Endothelial cell of hepatic sinusoid (primary cell): ENCODE results near the gene SLC20A1.

ENCODE experiments used
- in situ Hi-C: cut with HindIII; loops from 2 replicates; pipeline ENCODE4 v1.10.0; 2017; ENCODE audit warnings: low sequenced_read_pairs

SLC20A1 gene

DNA sequence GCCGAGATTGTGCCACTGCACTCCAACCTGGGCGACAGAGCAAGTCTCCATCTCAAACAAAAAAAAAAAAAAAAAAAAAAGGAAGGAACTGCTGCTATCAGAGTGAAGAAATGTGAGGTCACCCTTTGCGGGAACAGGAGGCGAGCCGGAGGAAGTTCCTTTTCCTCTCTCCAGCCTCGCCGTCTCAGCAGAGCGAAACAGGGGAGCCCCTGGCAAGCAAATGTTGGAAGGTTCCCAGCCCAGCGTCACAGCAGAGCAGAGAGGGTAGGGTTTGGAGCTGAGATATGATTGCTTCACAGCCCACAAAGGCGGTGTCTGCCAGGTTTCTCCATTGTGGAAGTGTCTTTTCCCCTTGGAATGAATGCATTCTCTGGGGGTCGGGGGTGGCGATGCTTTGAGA lies 28.5 kb downstream of the SLC20A1 start:
- in situ Hi-C loops: no loop called here

DNA sequence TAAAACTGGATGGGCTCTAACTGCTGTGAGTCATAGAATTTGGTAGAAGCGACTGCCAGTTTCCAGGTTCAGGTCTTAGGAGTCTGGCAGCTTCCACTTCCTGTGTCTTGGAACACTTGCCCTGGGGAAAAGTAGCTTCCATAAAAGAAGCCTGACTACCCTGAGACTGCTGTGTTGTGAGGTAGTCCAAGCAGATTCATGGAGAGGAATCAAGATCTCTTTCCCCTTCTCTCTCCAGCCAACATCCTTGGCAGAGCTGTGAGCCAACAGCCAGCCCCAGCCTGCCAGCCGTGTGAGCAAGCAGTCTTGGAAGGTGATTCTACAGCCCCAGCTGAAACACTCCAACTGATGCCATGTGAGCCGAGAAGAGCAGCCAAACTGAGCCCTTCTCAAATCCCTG lies 33.7 kb downstream of the SLC20A1 start:
- in situ Hi-C loops: no loop called here

- in situ Hi-C loops: no loop called here
These were observed 34.9 kb downstream of the SLC20A1 start for GRCh38 chr2:112680666-112681101.

DNA sequence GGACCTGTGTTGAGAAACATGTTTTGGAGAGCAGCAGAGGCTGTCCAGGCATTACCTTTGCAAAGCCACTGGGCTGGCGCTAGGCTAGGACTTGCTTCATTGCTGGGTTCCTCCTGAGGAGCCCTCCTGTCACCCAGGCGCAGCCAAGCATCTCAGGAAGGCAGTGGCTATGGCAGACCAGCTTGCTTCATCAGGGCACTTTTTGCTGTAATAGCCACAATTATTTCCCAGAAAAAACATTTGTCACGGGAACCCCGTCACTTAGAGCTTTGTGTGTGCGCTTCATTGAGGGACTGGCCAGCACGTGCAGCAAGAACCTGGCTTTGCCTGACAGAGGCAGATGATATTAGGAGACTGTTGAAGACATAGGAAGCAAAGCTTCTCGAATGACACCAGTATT lies 36.4 kb downstream of the SLC20A1 start:
- in situ Hi-C loops: no loop called here

DNA sequence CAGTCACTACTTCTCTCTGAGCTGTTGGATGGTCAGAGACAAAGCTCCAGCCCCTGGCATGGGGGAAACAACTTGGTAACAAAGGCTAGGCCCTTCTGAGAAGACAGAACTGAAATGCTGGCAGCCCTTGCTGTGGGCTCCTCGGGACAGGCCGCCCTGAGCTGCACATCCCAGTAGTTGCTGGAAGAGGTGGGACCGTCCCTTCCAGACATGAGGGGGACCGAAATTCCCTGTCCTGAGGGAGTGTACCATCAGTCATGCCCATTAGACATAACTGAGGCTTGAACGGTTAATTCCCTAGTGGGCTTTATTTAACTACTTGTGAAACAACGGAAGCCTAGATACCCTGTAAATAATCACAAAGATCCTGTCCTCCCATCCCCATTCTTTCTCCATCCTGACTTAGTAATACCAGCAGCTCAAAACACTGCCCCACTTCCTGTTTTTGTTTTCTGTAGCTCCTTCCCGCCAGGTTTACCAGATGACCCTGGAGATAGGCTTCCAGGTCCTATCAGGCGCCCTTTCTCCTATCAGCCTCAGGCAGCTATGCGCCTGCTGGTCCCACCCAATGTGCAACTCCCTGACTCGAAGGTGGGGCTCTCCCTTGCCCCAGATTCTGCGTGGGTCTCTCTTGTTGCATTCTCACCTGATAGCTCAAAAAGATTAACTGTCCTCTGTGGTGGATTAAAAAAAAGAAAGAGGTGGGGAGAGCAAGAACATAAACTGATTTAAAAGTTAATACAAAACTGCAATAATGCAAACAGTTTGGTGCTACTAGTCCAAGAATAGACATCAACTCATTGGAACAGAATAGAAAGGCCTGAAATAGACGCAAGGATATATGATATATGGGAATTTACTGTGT lies 38.0 kb downstream of the SLC20A1 start:
- in situ Hi-C loops: no loop called here

DNA sequence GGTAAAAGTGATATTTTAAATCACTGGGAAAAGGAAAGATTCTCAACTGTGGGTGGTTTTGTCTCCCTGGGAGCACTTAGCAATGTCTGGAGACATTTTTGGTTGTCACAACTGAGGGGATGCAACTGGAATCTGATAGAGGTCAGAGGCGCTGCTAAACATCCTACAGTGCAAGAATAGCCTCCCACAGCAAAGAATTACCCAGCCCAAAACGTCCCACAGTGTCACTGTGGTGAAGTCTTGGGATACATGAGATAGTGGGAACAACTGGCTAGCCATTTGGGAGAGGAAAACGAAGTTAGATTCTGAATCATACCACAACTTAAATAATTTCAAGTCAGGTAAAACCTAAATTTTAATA lies 38.7 kb downstream of the SLC20A1 start:
- in situ Hi-C loops: no loop called here

- in situ Hi-C loops: loop anchor here (5.0 kb wide), 1 partner anchor 37 kb away; the partner anchor contains the start of gene NT5DC4
These were observed 39.6 kb downstream of the SLC20A1 start for GRCh38 chr2:112685271-112685884.

DNA sequence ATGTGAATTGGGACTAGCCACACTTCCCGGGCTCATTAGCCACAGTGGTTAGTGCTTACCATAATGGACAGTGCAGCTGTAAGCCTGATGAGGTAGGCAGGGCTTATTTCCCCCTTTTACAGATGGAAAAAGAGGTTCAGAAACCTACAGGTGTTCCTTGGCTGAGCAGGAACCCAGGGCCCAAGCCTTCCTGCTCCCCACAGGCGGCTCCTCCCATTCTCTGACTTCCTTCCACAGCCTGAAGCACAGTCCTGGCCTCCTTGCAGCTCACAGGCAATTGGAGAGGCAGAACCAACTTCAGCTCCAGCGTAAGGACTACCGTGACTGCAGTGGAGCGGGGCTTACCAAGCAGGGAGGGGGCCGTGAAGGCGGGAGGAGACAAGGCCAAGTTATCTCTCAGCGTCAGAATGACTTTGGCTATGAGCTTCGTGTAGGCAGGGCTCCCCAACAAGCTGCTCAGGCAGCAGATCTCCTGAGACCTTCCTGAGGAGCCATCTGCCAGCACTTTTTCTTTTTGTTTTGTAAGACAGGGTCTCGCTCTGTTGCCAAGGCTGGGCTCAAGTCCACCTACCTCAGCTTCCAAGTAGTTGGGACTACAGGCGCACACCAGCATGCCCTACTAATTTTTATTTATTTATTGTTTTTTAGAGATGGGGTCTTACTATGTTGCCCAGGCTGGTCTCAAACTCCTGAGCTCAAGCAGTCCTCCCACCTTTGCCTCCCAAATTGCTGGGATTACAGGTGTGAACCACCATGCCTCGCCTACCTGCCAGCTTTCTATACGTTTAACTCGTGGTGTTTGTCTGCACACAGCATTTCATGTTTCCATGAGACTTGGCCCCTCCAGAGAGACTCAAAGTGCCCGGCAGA lies 40.8 kb downstream of the SLC20A1 start:
- in situ Hi-C loops: loop anchor here (5.0 kb wide), 1 partner anchor 36 kb away; the partner anchor contains the start of gene NT5DC4

DNA sequence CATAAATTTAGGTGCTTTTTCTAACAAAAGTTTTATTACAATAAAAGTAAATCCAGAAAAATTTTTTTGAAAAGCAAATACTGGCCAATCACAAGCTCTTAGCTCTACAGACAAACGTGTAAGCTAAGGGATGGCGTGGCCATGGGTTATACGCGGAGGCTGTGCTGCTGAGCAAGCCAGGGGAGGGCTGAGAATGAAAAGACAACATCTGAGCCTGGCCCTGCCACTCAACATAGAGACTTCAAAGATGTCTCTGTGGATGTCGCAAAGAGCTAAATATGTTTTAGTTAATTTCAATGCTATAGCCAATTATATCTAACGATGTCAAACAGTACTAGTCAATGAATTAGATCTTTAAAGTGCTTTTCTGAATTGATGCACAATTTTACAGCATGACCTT lies 41.8 kb downstream of the SLC20A1 start:
- in situ Hi-C loops: loop anchor here (5.0 kb wide), 1 partner anchor 35 kb away; the partner anchor contains the start of gene NT5DC4

- in situ Hi-C loops: loop anchor here (5.0 kb wide), 1 partner anchor 34 kb away; the partner anchor contains the start of gene NT5DC4
These were observed 42.5 kb downstream of the SLC20A1 start for GRCh38 chr2:112688086-112688880.

DNA sequence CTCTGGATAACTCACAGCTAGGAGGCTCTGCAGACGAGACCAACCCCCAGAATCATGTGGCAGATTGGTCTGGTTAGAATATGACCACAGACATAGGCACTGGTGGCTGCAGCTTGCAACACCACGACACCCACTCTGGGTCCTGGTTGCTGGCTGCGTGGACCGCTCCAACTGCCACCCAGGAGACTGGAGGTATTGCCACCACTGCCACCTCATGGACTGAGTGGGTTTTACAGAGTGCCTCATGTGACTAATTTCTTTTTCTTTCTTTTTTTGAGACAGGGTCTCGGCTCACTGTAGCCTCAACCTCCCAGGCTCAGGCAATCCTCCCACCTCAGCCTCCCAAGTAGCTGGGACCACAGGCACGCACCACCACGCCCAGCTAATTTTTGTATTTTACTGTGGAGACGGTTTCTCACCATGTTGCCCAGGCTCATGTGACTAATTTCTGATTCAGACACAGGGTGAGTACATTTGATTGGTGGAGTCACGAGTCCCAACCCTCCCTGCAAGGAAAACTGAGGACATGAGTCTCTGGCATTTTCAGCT lies 45.2 kb downstream of the SLC20A1 start:
- in situ Hi-C loops: loop anchor here (5.0 to 10.0 kb wide), 2 partner anchors 56 to 84 kb away; no protein-coding TSS in a partner anchor

GRCh38 chr2:112691881-112692281 lies 46.1 kb downstream of the SLC20A1 start:
- in situ Hi-C loops: loop anchor here (5.0 to 10.0 kb wide), 2 partner anchors 57 to 85 kb away; no protein-coding TSS in a partner anchor

DNA sequence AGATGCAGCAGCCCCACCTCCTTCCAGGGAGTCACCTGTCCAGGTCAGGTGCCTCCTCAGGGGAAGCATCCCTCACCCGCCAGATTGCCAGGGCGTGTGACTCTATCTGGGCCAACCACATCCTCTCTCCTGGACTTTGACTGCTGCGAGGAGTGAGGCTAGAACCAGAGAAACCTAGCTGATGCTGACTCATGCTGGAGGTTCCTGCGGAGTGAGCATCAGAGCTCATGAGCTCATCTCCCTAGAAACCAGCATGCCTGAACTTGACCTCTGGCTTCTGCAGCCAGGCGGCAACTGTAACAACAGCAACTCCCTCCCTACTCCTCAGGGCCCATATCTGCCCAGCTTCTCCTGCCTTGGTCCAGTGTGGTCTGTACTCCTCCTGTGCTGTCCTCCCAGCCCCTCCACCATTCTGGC lies 46.8 kb downstream of the SLC20A1 start:
- in situ Hi-C loops: loop anchor here (5.0 to 10.0 kb wide), 2 partner anchors 58 to 85 kb away; no protein-coding TSS in a partner anchor

DNA sequence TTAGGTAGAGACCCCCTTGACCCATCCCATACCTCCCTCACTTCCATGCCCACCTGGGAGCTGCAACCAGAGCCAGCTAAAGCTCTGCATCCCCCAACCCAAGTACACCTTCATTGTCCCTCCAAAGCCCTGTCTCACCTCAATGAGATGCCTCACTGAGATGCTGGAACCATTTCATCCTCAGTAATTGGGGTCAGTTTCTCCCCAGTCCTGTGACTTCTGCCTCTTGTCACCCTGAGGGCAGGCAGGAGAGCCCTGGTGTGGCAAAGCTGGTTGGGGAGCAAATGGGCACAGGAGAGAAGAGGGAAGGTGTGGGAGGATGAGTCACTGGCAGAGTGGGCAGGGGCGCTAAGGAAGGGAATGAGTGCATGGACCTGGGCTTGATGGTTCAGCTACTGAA lies 47.2 kb downstream of the SLC20A1 start:
- in situ Hi-C loops: loop anchor here (5.0 to 10.0 kb wide), 2 partner anchors 58 to 86 kb away; no protein-coding TSS in a partner anchor

DNA sequence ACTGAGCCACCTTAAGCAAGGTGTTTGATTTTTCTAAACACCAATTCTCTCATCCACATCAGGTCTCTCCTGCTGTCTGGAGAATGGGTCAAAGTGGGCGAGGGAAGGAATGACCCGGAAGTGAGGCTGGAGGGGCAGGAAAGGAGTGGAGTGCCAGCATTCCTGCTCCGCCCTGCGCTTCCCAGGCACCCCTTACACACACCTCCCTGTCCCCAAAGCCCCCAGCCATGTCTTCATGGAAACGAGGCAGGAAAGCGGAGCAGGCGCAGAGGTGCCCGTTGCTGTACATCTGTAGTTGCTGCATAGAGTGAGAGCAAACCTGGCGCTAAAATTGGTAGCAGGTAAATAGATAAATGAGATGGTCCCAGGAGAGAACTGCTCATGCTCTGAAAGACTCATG lies 47.9 kb downstream of the SLC20A1 start:
- in situ Hi-C loops: loop anchor here (5.0 to 10.0 kb wide), 2 partner anchors 59 to 86 kb away; no protein-coding TSS in a partner anchor

- in situ Hi-C loops: loop anchor here (5.0 to 10.0 kb wide), 2 partner anchors 59 to 87 kb away; no protein-coding TSS in a partner anchor
These were observed 48.4 kb downstream of the SLC20A1 start for GRCh38 chr2:112694182-112694581.

GRCh38 chr2:112698834-112699515 lies 53.2 kb downstream of the SLC20A1 start:
- in situ Hi-C loops: loop anchor here (10.0 kb wide), 1 partner anchor 64 kb away; no protein-coding TSS in a partner anchor

- in situ Hi-C loops: loop anchor here (10.0 kb wide), 1 partner anchor 65 kb away; no protein-coding TSS in a partner anchor
These were observed 54.4 kb downstream of the SLC20A1 start for GRCh38 chr2:112699984-112700667.
